ENCODE results near the gene DENND2A.
"Not testable (repeated sequence)": the region's sequence is repeated elsewhere in the genome, so short reads cannot be mapped to it uniquely, and the experiment has no call there.

The DENND2A gene

GRCh38 chr7:140570120-140570519, 70.5 kb downstream of the DENND2A start:
- TF ChIP-seq EZH2phosphoT487 (IDR thresholded peaks at IDR 0.05; ENCODE audit: borderline replicate concordance, low read length) (no peak), CTCF (IDR thresholded peaks at IDR 0.05; ENCODE audit: low read depth, low read length, poor library complexity, severe bottlenecking) (no peak)
- Histone ChIP-seq H3K79me2 (ENCODE audit: control insufficient read depth, low read length) (no peaks in the 10 kb centered on the region), H4K20me1 (ENCODE audit: control insufficient read depth, insufficient read depth, low read depth, low read length) (no peaks in the 10 kb centered on the region)

GRCh38 chr7:140568021-140568813, 72.4 kb downstream of the DENND2A start:
- no peaks in the 10 kb centered on the region for H3K9me2 ChIP-seq (replicated peaks; ENCODE audit: control insufficient read depth, low read length)
- no peak overlapping the region for H3K4me2 ChIP-seq (ENCODE audit: low read length)
- no peak overlapping the region for H3K27ac ChIP-seq (ENCODE audit: low read depth, low read length)
- H3F3A ChIP-seq (ENCODE audit: control insufficient read depth, insufficient read depth): no peaks in the 10 kb centered on the region
- no peak overlapping the region for H3K4me3 ChIP-seq (ENCODE audit: low read length)
- no peaks in the 10 kb centered on the region for H4K20me1 ChIP-seq (ENCODE audit: control insufficient read depth, insufficient read depth, low read depth, low read length)
- no peaks in the 10 kb centered on the region for H3K9me3 ChIP-seq (ENCODE audit: control insufficient read depth, insufficient read depth, low read length)
- H3K79me2 ChIP-seq (ENCODE audit: control insufficient read depth, low read length): no peaks in the 10 kb centered on the region
- H3K4me1 ChIP-seq (ENCODE audit: control insufficient read depth, low read length): no peaks in the 10 kb centered on the region
- TF ChIP-seq EZH2phosphoT487 (IDR thresholded peaks at IDR 0.05; ENCODE audit: borderline replicate concordance, low read length) (no peak), CTCF (IDR thresholded peaks at IDR 0.05; ENCODE audit: low read depth, low read length, poor library complexity, severe bottlenecking) (no peak)
- peaks cover 6% of the 10 kb centered on the region for H3K27me3 ChIP-seq (ENCODE audit: control insufficient read depth, low read length)
- H3K36me3 ChIP-seq (ENCODE audit: control insufficient read depth, low read length): no peaks in the 10 kb centered on the region

More at GRCh38 chr7:140570120-140570519, 70.5 kb downstream of the DENND2A start:
- H3K27me3 ChIP-seq (ENCODE audit: control insufficient read depth, low read length): peaks cover 14% of the 10 kb centered on the region
- no peaks in the 10 kb centered on the region for H3F3A ChIP-seq (ENCODE audit: control insufficient read depth, insufficient read depth)
- no peaks in the 10 kb centered on the region for H3K4me1 ChIP-seq (ENCODE audit: control insufficient read depth, low read length)
- H3K4me3 ChIP-seq (ENCODE audit: low read length): no peak overlapping the region
- no peak overlapping the region for H3K4me2 ChIP-seq (ENCODE audit: low read length)
- no peaks in the 10 kb centered on the region for H3K36me3 ChIP-seq (ENCODE audit: control insufficient read depth, low read length)
- no peaks in the 10 kb centered on the region for H3K9me3 ChIP-seq (ENCODE audit: control insufficient read depth, insufficient read depth, low read length)
- no peaks in the 10 kb centered on the region for H3K9me2 ChIP-seq (replicated peaks; ENCODE audit: control insufficient read depth, low read length)
- no peak overlapping the region for H3K27ac ChIP-seq (ENCODE audit: low read depth, low read length)

GRCh38 chr7:140566186-140566585, 74.4 kb downstream of the DENND2A start:
- not testable (repeated sequence) for H3K36me3 ChIP-seq (ENCODE audit: control insufficient read depth, low read length); H3K4me2 ChIP-seq (ENCODE audit: low read length); H3K4me3 ChIP-seq (ENCODE audit: low read length); H3K9me2 ChIP-seq (replicated peaks; ENCODE audit: control insufficient read depth, low read length); H3K79me2 ChIP-seq (ENCODE audit: control insufficient read depth, low read length); H3F3A ChIP-seq (ENCODE audit: control insufficient read depth, insufficient read depth); H3K27me3 ChIP-seq (ENCODE audit: control insufficient read depth, low read length); H3K4me1 ChIP-seq (ENCODE audit: control insufficient read depth, low read length); H3K27ac ChIP-seq (ENCODE audit: low read depth, low read length); H4K20me1 ChIP-seq (ENCODE audit: control insufficient read depth, insufficient read depth, low read depth, low read length); H3K9me3 ChIP-seq (ENCODE audit: control insufficient read depth, insufficient read depth, low read length)

GRCh38 chr7:140565761-140566160, 74.9 kb downstream of the DENND2A start:
- not testable (repeated sequence) for H3F3A ChIP-seq (ENCODE audit: control insufficient read depth, insufficient read depth); H3K4me2 ChIP-seq (ENCODE audit: low read length); H3K27me3 ChIP-seq (ENCODE audit: control insufficient read depth, low read length); H3K4me3 ChIP-seq (ENCODE audit: low read length); H3K79me2 ChIP-seq (ENCODE audit: control insufficient read depth, low read length); H3K9me3 ChIP-seq (ENCODE audit: control insufficient read depth, insufficient read depth, low read length); H3K9me2 ChIP-seq (replicated peaks; ENCODE audit: control insufficient read depth, low read length); H3K36me3 ChIP-seq (ENCODE audit: control insufficient read depth, low read length); H3K4me1 ChIP-seq (ENCODE audit: control insufficient read depth, low read length); H3K27ac ChIP-seq (ENCODE audit: low read depth, low read length); H4K20me1 ChIP-seq (ENCODE audit: control insufficient read depth, insufficient read depth, low read depth, low read length)

Measured in DOHH2 (cell line).